OCI-LY7 (cell line): ENCODE results near the gene YARS2.

Source experiments
- EZH2phosphoT487 ChIP-seq: fragments of 200-600 bp; sonication (generic); IDR thresholded peaks from 2 replicates; pipeline ENCODE4 v1.6.1; 2018; ENCODE audit warnings: low read depth, borderline replicate concordance, mild to moderate bottlenecking, mixed run types, antibody characterized with exemption, low read length, moderate library complexity, mixed read lengths
- TF ChIP-seq, protein P1 (sequence below): fragments of 200-600 bp; sonication (generic); conservative IDR thresholded peaks from 2 replicates; pipeline ENCODE4 v1.5.1; 2014; ENCODE audit warnings: mild to moderate bottlenecking, antibody characterized with exemption, low read length, moderate library complexity, mixed read lengths

DNA sequence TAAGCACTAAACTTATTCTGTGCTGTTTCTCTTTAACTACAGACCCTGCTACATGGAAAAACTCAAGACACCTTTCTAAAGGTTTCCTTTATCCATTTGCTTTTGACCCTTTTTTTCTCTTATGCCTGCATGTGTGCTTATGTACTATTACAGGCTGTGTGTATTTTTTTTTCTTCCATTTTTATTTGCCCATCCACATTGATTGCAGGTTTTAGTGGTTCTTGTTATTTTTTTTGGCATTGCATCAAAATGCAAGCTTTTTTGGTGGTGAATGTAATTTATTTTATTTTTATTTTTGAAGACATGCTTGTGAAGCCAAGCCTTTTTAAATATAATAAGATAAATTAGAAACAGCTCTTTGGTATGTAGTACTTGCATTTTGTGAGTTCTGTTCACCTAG is 49.9 kb downstream of the YARS2 start:
- TF ChIP-seq, protein P1, sequence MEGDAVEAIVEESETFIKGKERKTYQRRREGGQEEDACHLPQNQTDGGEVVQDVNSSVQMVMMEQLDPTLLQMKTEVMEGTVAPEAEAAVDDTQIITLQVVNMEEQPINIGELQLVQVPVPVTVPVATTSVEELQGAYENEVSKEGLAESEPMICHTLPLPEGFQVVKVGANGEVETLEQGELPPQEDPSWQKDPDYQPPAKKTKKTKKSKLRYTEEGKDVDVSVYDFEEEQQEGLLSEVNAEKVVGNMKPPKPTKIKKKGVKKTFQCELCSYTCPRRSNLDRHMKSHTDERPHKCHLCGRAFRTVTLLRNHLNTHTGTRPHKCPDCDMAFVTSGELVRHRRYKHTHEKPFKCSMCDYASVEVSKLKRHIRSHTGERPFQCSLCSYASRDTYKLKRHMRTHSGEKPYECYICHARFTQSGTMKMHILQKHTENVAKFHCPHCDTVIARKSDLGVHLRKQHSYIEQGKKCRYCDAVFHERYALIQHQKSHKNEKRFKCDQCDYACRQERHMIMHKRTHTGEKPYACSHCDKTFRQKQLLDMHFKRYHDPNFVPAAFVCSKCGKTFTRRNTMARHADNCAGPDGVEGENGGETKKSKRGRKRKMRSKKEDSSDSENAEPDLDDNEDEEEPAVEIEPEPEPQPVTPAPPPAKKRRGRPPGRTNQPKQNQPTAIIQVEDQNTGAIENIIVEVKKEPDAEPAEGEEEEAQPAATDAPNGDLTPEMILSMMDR = no peak
- no peak for TF ChIP-seq EZH2phosphoT487
